ENCODE results near the gene ATG14. TPM values are rescaled to one million over a fixed set of nuclear protein-coding genes. Genes with fewer than 3 reads are reported as not detected.

ATG14 gene
- total RNA-seq, 4 donors from 2014 or later, result 6.1 to 26.5 (median 13.0) TPM

GRCh38 chr14:55341781-55342180, 69.8 kb downstream of the ATG14 start:
- TF ChIP-seq, protein P1, sequence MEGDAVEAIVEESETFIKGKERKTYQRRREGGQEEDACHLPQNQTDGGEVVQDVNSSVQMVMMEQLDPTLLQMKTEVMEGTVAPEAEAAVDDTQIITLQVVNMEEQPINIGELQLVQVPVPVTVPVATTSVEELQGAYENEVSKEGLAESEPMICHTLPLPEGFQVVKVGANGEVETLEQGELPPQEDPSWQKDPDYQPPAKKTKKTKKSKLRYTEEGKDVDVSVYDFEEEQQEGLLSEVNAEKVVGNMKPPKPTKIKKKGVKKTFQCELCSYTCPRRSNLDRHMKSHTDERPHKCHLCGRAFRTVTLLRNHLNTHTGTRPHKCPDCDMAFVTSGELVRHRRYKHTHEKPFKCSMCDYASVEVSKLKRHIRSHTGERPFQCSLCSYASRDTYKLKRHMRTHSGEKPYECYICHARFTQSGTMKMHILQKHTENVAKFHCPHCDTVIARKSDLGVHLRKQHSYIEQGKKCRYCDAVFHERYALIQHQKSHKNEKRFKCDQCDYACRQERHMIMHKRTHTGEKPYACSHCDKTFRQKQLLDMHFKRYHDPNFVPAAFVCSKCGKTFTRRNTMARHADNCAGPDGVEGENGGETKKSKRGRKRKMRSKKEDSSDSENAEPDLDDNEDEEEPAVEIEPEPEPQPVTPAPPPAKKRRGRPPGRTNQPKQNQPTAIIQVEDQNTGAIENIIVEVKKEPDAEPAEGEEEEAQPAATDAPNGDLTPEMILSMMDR (IDR thresholded peaks at IDR 0.05), result no peak
- no peak for TF ChIP-seq POLR2A (IDR thresholded peaks at IDR 0.05)
- Histone ChIP-seq H3K27me3 (no peaks in the 10 kb centered on the region), H3K9me3 (no peaks in the 10 kb centered on the region), H3K4me3 (no peak overlapping the region), H3K27ac (no peak overlapping the region), H3K36me3 (no peaks in the 10 kb centered on the region), H3K4me1 (no peaks in the 10 kb centered on the region)
- intact Hi-C loops (cut with DNase I; ENCODE audit: low total_unique reads), result no loop called here
- no peak for DNase-seq

GRCh38 chr14:55340482-55340881, 71.1 kb downstream of the ATG14 start:
- intact Hi-C loops (cut with DNase I; ENCODE audit: low total_unique reads), result no loop called here
- Histone ChIP-seq H3K36me3 (no peaks in the 10 kb centered on the region), H3K27me3 (no peaks in the 10 kb centered on the region), H3K9me3 (no peaks in the 10 kb centered on the region), H3K4me3 (no peak overlapping the region), H3K4me1 (no peaks in the 10 kb centered on the region), H3K27ac (no peak overlapping the region)
- no peak for DNase-seq
- no peak for TF ChIP-seq POLR2A (IDR thresholded peaks at IDR 0.05)
- TF ChIP-seq, protein P1 (IDR thresholded peaks at IDR 0.05), result no peak

DNA sequence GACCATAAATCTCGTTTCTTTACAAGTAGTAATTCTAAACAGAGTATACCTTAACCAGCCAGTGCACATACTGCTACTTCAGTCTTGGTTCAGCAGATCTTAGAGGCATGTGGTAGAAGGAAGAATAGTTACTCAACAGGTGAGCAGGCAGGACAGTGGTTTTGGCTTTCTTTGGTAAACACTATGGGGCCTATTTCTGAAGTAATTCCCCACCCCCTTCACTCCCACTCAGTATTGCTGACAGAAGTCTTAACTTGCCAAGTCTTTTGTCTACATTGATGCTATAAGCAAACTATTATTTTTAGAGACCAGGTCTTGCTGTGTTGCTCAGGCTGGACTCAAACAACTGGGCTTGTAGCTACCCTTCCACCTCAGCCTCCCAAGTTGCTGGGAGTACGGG, 71.9 kb downstream of the ATG14 start:
- Histone ChIP-seq H3K4me3 (no peak overlapping the region), H3K27ac (no peak overlapping the region), H3K36me3 (no peaks in the 10 kb centered on the region), H3K4me1 (no peaks in the 10 kb centered on the region), H3K9me3 (no peaks in the 10 kb centered on the region), H3K27me3 (no peaks in the 10 kb centered on the region)
- intact Hi-C loops (cut with DNase I; ENCODE audit: low total_unique reads), result no loop called here
- TF ChIP-seq, protein P1 (IDR thresholded peaks at IDR 0.05), result no peak
- no peak for TF ChIP-seq POLR2A (IDR thresholded peaks at IDR 0.05)
- no peak for DNase-seq

GRCh38 chr14:55336691-55337090, 74.9 kb downstream of the ATG14 start:
- TF ChIP-seq, protein P1 (IDR thresholded peaks at IDR 0.05), result no peak
- no peak for TF ChIP-seq POLR2A (IDR thresholded peaks at IDR 0.05)
- no peak for DNase-seq
- Histone ChIP-seq H3K4me1 (no peaks in the 10 kb centered on the region), H3K9me3 (no peaks in the 10 kb centered on the region), H3K27me3 (no peaks in the 10 kb centered on the region), H3K27ac (no peak overlapping the region), H3K4me3 (no peak overlapping the region), H3K36me3 (no peaks in the 10 kb centered on the region)
- intact Hi-C loops (cut with DNase I; ENCODE audit: low total_unique reads), result no loop called here

GRCh38 chr14:55336162-55336561, 75.5 kb downstream of the ATG14 start:
- no peaks in the 10 kb centered on the region for H3K4me1 ChIP-seq
- no peak overlapping the region for H3K4me3 ChIP-seq
- H3K36me3 ChIP-seq, result no peaks in the 10 kb centered on the region
- H3K9me3 ChIP-seq, result no peaks in the 10 kb centered on the region
- no peak for DNase-seq
- H3K27me3 ChIP-seq, result no peaks in the 10 kb centered on the region
- intact Hi-C loops (cut with DNase I; ENCODE audit: low total_unique reads), result no loop called here
- no peak overlapping the region for H3K27ac ChIP-seq
- TF ChIP-seq, protein P1 (IDR thresholded peaks at IDR 0.05), result no peak

Measured in uterus (tissue), 4 donors.